Measurements from ENCODE around the gene MYRIP.
"Not testable (repeated sequence)": the region's sequence is repeated elsewhere in the genome, so short reads cannot be mapped to it uniquely, and the experiment has no call there.

GRCh38 chr3:40077828-40078492, 268.6 kb downstream of the MYRIP start:
- TF ChIP-seq POLR2AphosphoS5, POLR2A, TAF1, SPI1 (IDR thresholded peaks at IDR 0.05; ENCODE audit: low read depth, low read length): not testable (repeated sequence)

Measured in GM12891 (cell line).